HG02840 (cell line): ENCODE results near the gene FLNA.
"Not testable (repeated sequence)": the region's sequence is repeated elsewhere in the genome, so short reads cannot be mapped to it uniquely, and the experiment has no call there.

Experiments used
- ATAC-seq: cut with Tn5 transposase; IDR thresholded peaks from one replicate; pipeline ENCODE4 v1.9.1; 2021; ENCODE audit warnings: mild to moderate bottlenecking, moderate library complexity, moderate number of reproducible peaks; ENCODE audit not compliant: unreplicated experiment, low FRiP score

Gene FLNA

GRCh38 chrX:154374313-154375155 is at the start of gene FLNA:
Gene FLNA (minus strand): TSS chrX:154374634. CDS start chrX:154371245, 3,389 bp downstream.
- no peak for ATAC-seq

GRCh38 chrX:154420402-154420756 is 45.9 kb upstream of the FLNA start:
- ATAC-seq: no peak

- ATAC-seq: no peak
Observed at GRCh38 chrX:154419688-154420401, 45.4 kb upstream of the FLNA start.

- no peak for ATAC-seq
Observed at GRCh38 chrX:154419189-154419588, 44.8 kb upstream of the FLNA start.

GRCh38 chrX:154417157-154417556 is 42.7 kb upstream of the FLNA start:
- no peak for ATAC-seq

- ATAC-seq: no peak
Observed at GRCh38 chrX:154413142-154413541, 38.7 kb upstream of the FLNA start.

- no peak for ATAC-seq
Observed at GRCh38 chrX:154412468-154412867, 38.0 kb upstream of the FLNA start.

GRCh38 chrX:154411981-154412340 is 37.5 kb upstream of the FLNA start:
- ATAC-seq: no peak

- no peak for ATAC-seq
Observed at GRCh38 chrX:154409222-154409871, 34.9 kb upstream of the FLNA start, which contains the start of gene DNASE1L1. Gene DNASE1L1 (minus strand): TSS chrX:154409254. CDS start chrX:154405568, 3,686 bp downstream.

GRCh38 chrX:154408659-154409221 is 34.3 kb upstream of the FLNA start:
- no peak for ATAC-seq

- ATAC-seq: no peak
Observed at GRCh38 chrX:154404625-154405192, 30.3 kb upstream of the FLNA start.

GRCh38 chrX:154403858-154404257 is 29.4 kb upstream of the FLNA start:
- no peak for ATAC-seq

- ATAC-seq: no peak
Observed at GRCh38 chrX:154403192-154403591, 28.8 kb upstream of the FLNA start.

- no peak for ATAC-seq
Observed at GRCh38 chrX:154402622-154403127, 28.2 kb upstream of the FLNA start.

GRCh38 chrX:154401918-154402621 is 27.6 kb upstream of the FLNA start:
- no peak for ATAC-seq

- ATAC-seq: no peak
Observed at GRCh38 chrX:154401045-154401799, 26.8 kb upstream of the FLNA start.

- not testable (repeated sequence) for ATAC-seq
Observed at GRCh38 chrX:154400369-154400817, 26.0 kb upstream of the FLNA start.

- ATAC-seq: no peak
Observed at GRCh38 chrX:154399527-154400368, 25.3 kb upstream of the FLNA start.
